Nephron progenitor cell (in vitro differentiated cells): Measurements from ENCODE around the gene NRL.

Source experiments
- DNase-seq: peaks from one replicate; pipeline ENCODE4 v3.0.0; 2021
- H3K27ac Mint-ChIP-seq: 2 replicates; pipeline ENCODE4 v1.8.0; 2021; ENCODE audit warnings: mild to moderate bottlenecking, moderate library complexity, mixed read lengths
- H3K27me3 Mint-ChIP-seq: 2 replicates; pipeline ENCODE4 v1.8.0; 2021; ENCODE audit warnings: mild to moderate bottlenecking, low read depth, mixed read lengths; ENCODE audit not compliant: poor library complexity
- H3K36me3 Mint-ChIP-seq: 2 replicates; pipeline ENCODE4 v1.8.0; 2021; ENCODE audit warnings: low read depth, mixed read lengths
- H3K4me1 Mint-ChIP-seq: 2 replicates; pipeline ENCODE4 v1.8.0; 2021; ENCODE audit warnings: mixed read lengths
- H3K4me3 Mint-ChIP-seq: 2 replicates; pipeline ENCODE4 v1.8.0; 2021; ENCODE audit warnings: mild to moderate bottlenecking, moderate library complexity, mixed read lengths
- H3K9me3 Mint-ChIP-seq: 2 replicates; pipeline ENCODE4 v1.8.0; 2021; ENCODE audit warnings: mild to moderate bottlenecking, moderate library complexity, mixed read lengths
- TF ChIP-seq, protein P1 (sequence below): fragments of 200-600 bp; sonication (generic); IDR thresholded peaks from 2 replicates; pipeline ENCODE4 v1.5.0; 2021; ENCODE audit warnings: antibody characterized with exemption

NRL gene

DNA sequence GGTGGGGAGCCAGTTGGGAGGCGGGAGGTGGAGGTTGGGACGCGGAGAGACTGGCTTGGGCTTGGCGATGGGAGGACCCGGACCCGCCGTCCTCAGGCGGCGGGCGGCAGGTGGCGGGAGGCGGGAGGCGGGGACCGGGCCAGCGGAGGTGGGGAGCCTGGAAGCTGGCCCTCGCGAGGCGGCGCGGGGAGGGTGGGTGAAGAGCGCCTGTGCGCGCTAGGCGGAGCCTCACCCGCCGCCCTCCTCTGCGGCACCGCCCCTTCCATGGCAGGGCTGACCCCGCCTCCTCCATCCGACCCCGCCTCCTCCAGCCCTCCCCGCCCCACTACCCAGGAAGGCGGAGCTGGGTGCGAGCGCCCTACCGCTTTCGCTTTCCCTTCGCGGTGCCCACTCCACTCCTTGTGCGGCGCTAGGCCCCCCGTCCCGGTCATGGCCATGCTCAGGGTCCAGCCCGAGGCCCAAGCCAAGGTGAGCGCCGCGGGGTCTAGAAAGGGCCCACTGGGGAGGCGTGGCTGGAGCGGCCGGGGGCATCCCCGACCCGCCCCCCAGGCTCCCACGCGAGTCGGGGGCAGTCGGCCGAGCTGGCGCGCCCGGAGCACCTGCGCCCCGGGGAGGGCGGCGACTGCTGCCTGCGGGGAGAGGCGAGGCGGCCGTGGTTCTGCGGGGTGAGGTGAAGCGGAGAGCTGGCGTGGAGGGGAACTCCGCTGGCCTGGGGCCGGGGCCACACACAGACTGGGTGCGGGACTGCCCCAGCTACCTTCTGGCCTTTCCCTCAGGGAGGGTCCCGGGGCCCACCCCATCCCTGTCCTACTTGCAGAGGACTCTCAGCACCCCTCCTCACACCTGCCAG, 21.3 kb upstream of the NRL start, which contains the start of gene PSME1:
Gene PSME1 (plus strand): TSS at position 361 of the 850 bp plus-strand sequence. CDS start 69 bp downstream, at position 430.
- TF ChIP-seq, protein P1, sequence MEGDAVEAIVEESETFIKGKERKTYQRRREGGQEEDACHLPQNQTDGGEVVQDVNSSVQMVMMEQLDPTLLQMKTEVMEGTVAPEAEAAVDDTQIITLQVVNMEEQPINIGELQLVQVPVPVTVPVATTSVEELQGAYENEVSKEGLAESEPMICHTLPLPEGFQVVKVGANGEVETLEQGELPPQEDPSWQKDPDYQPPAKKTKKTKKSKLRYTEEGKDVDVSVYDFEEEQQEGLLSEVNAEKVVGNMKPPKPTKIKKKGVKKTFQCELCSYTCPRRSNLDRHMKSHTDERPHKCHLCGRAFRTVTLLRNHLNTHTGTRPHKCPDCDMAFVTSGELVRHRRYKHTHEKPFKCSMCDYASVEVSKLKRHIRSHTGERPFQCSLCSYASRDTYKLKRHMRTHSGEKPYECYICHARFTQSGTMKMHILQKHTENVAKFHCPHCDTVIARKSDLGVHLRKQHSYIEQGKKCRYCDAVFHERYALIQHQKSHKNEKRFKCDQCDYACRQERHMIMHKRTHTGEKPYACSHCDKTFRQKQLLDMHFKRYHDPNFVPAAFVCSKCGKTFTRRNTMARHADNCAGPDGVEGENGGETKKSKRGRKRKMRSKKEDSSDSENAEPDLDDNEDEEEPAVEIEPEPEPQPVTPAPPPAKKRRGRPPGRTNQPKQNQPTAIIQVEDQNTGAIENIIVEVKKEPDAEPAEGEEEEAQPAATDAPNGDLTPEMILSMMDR: no peak
- H3K27ac Mint-ChIP-seq: peak within 1 kb of the TSS; percentile 73
- peak within 1 kb of the TSS; percentile 88 for H3K4me3 Mint-ChIP-seq
- peaks cover 22% of the 10 kb centered on the region for H3K27me3 Mint-ChIP-seq
- H3K4me1 Mint-ChIP-seq: peaks cover 66% of the 10 kb centered on the region
- peaks cover 25% of the 10 kb centered on the region for H3K36me3 Mint-ChIP-seq
- peak; percentile 96 for DNase-seq
- no peaks in the 10 kb centered on the region for H3K9me3 Mint-ChIP-seq

DNA sequence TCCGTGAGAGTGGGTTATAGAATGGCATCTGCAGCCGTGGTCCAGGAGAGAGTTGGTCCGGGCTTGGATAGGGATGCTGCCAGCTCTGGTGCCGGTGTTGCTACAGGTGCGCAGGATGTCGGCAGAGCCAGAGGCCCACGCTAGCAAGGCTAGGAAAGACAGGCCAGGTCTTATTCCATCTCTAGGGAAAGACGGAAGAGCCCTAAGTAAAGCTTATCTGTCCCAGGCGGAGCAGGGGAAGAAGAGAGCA, 20.8 kb upstream of the NRL start:
- Mint-ChIP-seq H3K9me3 (no peaks in the 10 kb centered on the region), H3K4me3 (peak overlapping the region; percentile 88), H3K27me3 (peaks cover 22% of the 10 kb centered on the region), H3K4me1 (peaks cover 67% of the 10 kb centered on the region), H3K36me3 (peaks cover 25% of the 10 kb centered on the region), H3K27ac (no peak overlapping the region)
- TF ChIP-seq, protein P1: no peak
- no peak for DNase-seq

DNA sequence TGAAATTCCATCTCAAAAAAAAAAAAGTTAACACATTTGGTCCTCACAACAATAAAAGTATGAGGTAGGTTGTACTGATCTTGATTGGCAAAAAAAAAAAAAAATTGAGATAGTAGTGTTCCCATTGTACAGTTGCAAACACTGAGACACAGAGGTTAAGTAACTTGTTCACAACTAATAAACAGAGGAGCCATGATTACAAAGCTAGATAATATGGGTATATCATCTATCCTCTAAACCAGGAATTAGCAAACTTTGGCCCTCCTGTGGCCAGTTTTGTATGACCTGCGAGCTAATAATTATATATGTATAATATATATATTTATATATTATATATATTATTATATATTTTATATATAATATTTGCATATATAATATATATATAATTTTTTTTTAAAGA, 19.0 kb upstream of the NRL start:
- H3K4me3 Mint-ChIP-seq: no peak overlapping the region
- H3K27me3 Mint-ChIP-seq: peaks cover 22% of the 10 kb centered on the region
- no peaks in the 10 kb centered on the region for H3K9me3 Mint-ChIP-seq
- peaks cover 13% of the 10 kb centered on the region for H3K36me3 Mint-ChIP-seq
- H3K27ac Mint-ChIP-seq: no peak overlapping the region
- DNase-seq: no peak
- TF ChIP-seq, protein P1: no peak
- peaks cover 54% of the 10 kb centered on the region for H3K4me1 Mint-ChIP-seq

DNA sequence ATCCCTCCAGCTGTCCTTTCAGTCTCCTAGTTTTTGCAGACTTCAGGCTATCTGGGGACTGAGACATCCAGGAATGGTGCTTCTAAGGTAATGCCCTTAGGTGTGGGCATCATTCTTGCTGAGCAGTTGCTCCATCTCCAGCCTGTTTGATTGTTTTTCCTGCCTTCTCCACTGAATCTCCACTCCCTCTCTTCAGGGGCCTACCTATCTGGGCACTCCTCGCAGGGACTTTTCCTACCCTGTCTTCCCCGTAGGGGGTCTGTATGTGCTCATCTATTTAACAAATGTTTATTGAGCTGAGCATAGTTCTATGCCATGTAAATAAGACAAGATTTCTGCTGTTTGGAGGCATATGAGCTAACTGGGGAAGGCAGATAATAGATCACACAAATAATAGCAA, 18.2 kb upstream of the NRL start:
- H3K4me1 Mint-ChIP-seq: peaks cover 47% of the 10 kb centered on the region
- peaks cover 5% of the 10 kb centered on the region for H3K36me3 Mint-ChIP-seq
- TF ChIP-seq, protein P1: no peak
- H3K9me3 Mint-ChIP-seq: no peaks in the 10 kb centered on the region
- H3K4me3 Mint-ChIP-seq: no peak overlapping the region
- no peak for DNase-seq
- no peak overlapping the region for H3K27ac Mint-ChIP-seq
- peaks cover 22% of the 10 kb centered on the region for H3K27me3 Mint-ChIP-seq

DNA sequence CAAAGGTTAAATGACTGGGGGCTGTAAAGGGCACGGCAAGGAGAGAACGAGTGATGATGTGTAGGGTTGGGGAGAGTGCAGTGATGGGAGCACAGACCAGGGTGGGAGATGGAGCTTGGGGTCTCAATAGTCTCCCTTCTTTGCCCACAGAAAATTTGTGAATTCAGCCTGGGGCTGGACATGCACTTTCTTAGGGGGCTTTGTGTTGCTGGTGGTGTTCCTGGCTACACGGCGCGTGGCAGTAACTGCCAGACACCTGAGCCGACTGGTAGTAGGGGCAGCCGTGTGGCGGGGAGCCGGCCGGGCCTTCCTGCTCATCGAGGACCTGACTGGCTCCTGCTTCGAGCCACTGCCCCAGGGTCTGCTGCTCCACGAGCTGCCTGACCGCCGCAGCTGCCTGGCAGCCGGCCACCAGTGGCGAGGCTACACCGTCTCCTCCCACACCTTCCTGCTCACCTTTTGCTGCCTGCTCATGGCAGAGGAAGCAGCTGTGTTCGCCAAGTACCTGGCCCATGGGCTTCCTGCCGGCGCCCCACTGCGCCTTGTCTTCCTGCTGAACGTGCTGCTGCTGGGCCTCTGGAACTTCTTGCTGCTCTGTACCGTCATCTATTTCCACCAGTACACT, 17.4 kb upstream of the NRL start:
- TF ChIP-seq, protein P1: no peak
- peak overlapping the region; percentile 68 for H3K27ac Mint-ChIP-seq
- no peak overlapping the region for H3K4me3 Mint-ChIP-seq
- no peaks in the 10 kb centered on the region for H3K9me3 Mint-ChIP-seq
- H3K36me3 Mint-ChIP-seq: peaks cover 2% of the 10 kb centered on the region
- DNase-seq: no peak
- H3K4me1 Mint-ChIP-seq: peaks cover 42% of the 10 kb centered on the region
- H3K27me3 Mint-ChIP-seq: peaks cover 19% of the 10 kb centered on the region

DNA sequence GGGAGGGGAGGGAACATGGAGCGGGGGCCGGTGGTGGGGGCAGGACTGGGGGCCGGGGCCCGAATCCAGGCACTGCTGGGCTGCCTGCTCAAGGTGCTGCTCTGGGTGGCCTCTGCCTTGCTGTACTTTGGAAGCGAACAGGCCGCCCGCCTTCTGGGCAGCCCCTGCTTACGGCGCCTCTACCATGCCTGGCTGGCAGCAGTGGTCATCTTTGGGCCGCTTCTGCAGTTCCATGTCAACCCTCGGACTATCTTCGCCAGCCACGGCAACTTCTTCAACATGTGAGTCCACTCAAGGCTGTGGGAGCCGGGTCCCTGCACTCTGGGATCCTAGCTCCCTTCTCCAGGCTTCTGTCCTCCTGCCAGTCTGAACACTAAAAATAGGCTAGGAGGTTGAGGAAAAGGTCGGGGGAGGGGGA, 16.8 kb upstream of the NRL start:
- Mint-ChIP-seq H3K27ac (no peak overlapping the region), H3K4me1 (peaks cover 36% of the 10 kb centered on the region), H3K4me3 (no peak overlapping the region), H3K36me3 (no peaks in the 10 kb centered on the region), H3K9me3 (no peaks in the 10 kb centered on the region), H3K27me3 (peaks cover 13% of the 10 kb centered on the region)
- TF ChIP-seq, protein P1: no peak
- no peak for DNase-seq
